Keratinocyte (primary cell): ENCODE data around the gene ETV7. TPM values are rescaled to one million over a fixed set of nuclear protein-coding genes. Genes with fewer than 3 reads are reported as not detected.

Experiments
- DNase-seq: peaks from one replicate; pipeline ENCODE4 v3.0.0-alpha.2; 2011; ENCODE audit warnings: low read depth, missing footprints, low spot score
- FAIRE-seq: peaks from 2 replicates; lab custom pipeline; 2011; peaks lifted over from hg19 to GRCh38; lab: Jason Lieb, UNC
- H2AFZ ChIP-seq: 2 replicates; pipeline ENCODE4 v1.6.0; 2012; ENCODE audit warnings: low read length, control low read depth, inconsistent platforms; ENCODE audit not compliant: control insufficient read depth
- H3K27ac ChIP-seq: 2 replicates; pipeline ENCODE4 v1.5.1; 2011; ENCODE audit warnings: low read length; ENCODE audit not compliant: control insufficient read depth, insufficient read depth
- H3K27me3 ChIP-seq: 3 replicates; pipeline ENCODE4 v1.6.0; 2011; ENCODE audit warnings: low read length; ENCODE audit not compliant: control insufficient read depth, insufficient read depth; ENCODE audit errors: extremely low read depth
- H3K36me3 ChIP-seq, 2 experiments: 2 replicates in 1 of 2; 3 replicates in 1 of 2; pipeline ENCODE4 v1.5.1; 2011; ENCODE audit warnings: low read length in 2 of 2, mild to moderate bottlenecking in 1 of 2; ENCODE audit not compliant: control insufficient read depth in 2 of 2, insufficient read depth in 2 of 2; ENCODE audit errors: extremely low read depth in 1 of 2
- H3K4me1 ChIP-seq: 3 replicates; pipeline ENCODE4 v1.5.1; 2011; ENCODE audit warnings: low read length; ENCODE audit not compliant: control insufficient read depth, insufficient read depth; ENCODE audit errors: extremely low read depth
- H3K4me2 ChIP-seq: 3 replicates; pipeline ENCODE4 v1.6.0; 2011; ENCODE audit warnings: low read depth, low read length; ENCODE audit not compliant: control insufficient read depth, insufficient read depth; ENCODE audit errors: extremely low read depth
- H3K4me3 ChIP-seq, 3 experiments: fragments of 200-600 bp in 1 of 3; sonication (generic) in 1 of 3; 2 replicates in 2 of 3; 3 replicates in 1 of 3; pipeline ENCODE4 v1.5.1; 2011 to 2016; ENCODE audit warnings: low read length in 3 of 3, mild to moderate bottlenecking in 3 of 3, control low read depth in 2 of 3, inconsistent platforms in 1 of 3, low read depth in 1 of 3, mixed read lengths in 1 of 3, mixed run types in 1 of 3, moderate library complexity in 1 of 3; ENCODE audit not compliant: control insufficient read depth in 2 of 3, insufficient read depth in 2 of 3; ENCODE audit errors: extremely low read depth in 1 of 3
- H3K79me2 ChIP-seq: 2 replicates; pipeline ENCODE4 v1.6.0; 2012; ENCODE audit warnings: low read length; ENCODE audit not compliant: control insufficient read depth, insufficient read depth
- H3K9ac ChIP-seq: 3 replicates; pipeline ENCODE4 v1.6.0; 2011; ENCODE audit warnings: low read length; ENCODE audit not compliant: control insufficient read depth, insufficient read depth; ENCODE audit errors: extremely low read depth
- H3K9me1 ChIP-seq: 3 replicates; pipeline ENCODE4 v1.6.0; 2011; ENCODE audit warnings: low read length; ENCODE audit not compliant: control insufficient read depth, insufficient read depth; ENCODE audit errors: extremely low read depth
- H3K9me3 ChIP-seq: 2 replicates; pipeline ENCODE4 v1.5.1; 2012; ENCODE audit warnings: low read depth, low read length; ENCODE audit not compliant: control insufficient read depth
- H4K20me1 ChIP-seq: 3 replicates; pipeline ENCODE4 v1.6.0; 2011; ENCODE audit warnings: low read length; ENCODE audit not compliant: control insufficient read depth, insufficient read depth; ENCODE audit errors: extremely low read depth
- CTCF ChIP-seq, 3 experiments: IDR thresholded peaks in 1 of 3; conservative IDR thresholded peaks in 1 of 3; optimal IDR thresholded peaks in 1 of 3; 2 replicates in 2 of 3; 3 replicates in 1 of 3; pipeline versions ENCODE3 to v1.5.1; 2011; ENCODE audit warnings: low read length in 3 of 3, mild to moderate bottlenecking in 3 of 3, moderate library complexity in 2 of 3, control low read depth in 1 of 3, inconsistent platforms in 1 of 3; ENCODE audit not compliant: insufficient read depth in 2 of 3; ENCODE audit errors: extremely low read depth in 1 of 3
- EZH2 ChIP-seq: IDR thresholded peaks from one replicate; pipeline ENCODE4 v1.6.1; 2012; ENCODE audit warnings: inconsistent platforms, mild to moderate bottlenecking, low read length, moderate library complexity
- dilution Hi-C: fragments of 300-500 bp; cut with MboI; formaldehyde crosslinking; loops from one replicate; pipeline ENCODE4 v1.7.0; 2020; ENCODE audit warnings: low sequenced_read_pairs; ENCODE audit not compliant: extremely low pct_ligation_motif_present
- polyA plus RNA-seq, 5 experiments: library from polyadenylated mRNA; depleted of rRNA in 3 of 5; stranded (reverse) in 3 of 5; stranded (forward) in 1 of 5; unstranded in 1 of 5; fragments of >200 nt; gene quantifications; 1 replicate in 1 of 5; 2 replicates in 3 of 5; 3 replicates in 1 of 5; pipeline versions ENCODE4 v1.2.1 to v1.2.3, GENCODE V29; 2011 to 2012; ENCODE audit warnings: missing spikeins in 2 of 5, low read depth in 1 of 5, low replicate concordance in 1 of 5

Gene ETV7
- polyA plus RNA-seq, 1 donor (not counting 4 experiments of a cell fraction or from before 2014, with no cell fraction given), result 0.22 TPM

DNA sequence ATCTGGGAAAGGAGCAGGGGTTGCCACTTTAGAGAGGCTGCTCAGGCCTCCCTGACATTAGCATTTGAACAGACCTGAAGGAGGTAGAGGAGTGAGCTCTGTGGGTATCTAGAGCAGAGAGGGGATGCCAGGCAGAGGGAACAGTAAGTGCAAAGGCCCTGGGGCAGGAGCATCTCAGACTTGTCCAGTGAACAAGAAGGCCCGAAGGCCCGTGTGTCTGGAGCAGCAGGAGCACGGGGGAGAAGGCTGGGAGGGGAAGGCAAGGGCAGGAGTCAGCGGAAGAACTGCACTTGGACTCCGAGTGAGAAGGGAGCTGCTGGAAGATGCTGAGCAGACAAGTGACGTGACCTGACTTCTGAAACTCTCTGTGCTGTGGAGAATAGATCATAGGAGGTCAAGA lies 15.4 kb downstream of the ETV7 start:
- no peak for TF ChIP-seq EZH2
- TF ChIP-seq CTCF (optimal IDR thresholded peaks at IDR 0.05 in 1 of 3, IDR thresholded peaks at IDR 0.05 in 1 of 3, conservative IDR thresholded peaks at IDR 0.05 in 1 of 3; ENCODE audit: extremely low read depth in 1 of 3, insufficient read depth in 2 of 3, low read length in 3 of 3), result no peak
- Histone ChIP-seq H3K9me1 (no peaks in the 10 kb centered on the region), H4K20me1 (peaks cover 2% of the 10 kb centered on the region), H2AFZ (no peak overlapping the region), H3K4me2 (no peak overlapping the region), H3K27me3 (peaks cover 8% of the 10 kb centered on the region), H3K4me3 (no peak overlapping the region), H3K9ac (no peak overlapping the region), H3K27ac (no peak overlapping the region), H3K36me3 (no peaks in the 10 kb centered on the region), H3K79me2 (no peaks in the 10 kb centered on the region), H3K4me1 (peaks cover 8% of the 10 kb centered on the region), H3K9me3 (no peaks in the 10 kb centered on the region)
- DNase-seq (no peak), FAIRE-seq (no peak)
- dilution Hi-C loops, result no loop called here

GRCh38 chr6:36371211-36371610 lies 16.3 kb downstream of the ETV7 start:
- FAIRE-seq (no peak), DNase-seq (no peak)
- no peaks in the 10 kb centered on the region for H3K9me1 ChIP-seq
- no peak overlapping the region for H3K9ac ChIP-seq
- no peak overlapping the region for H3K4me2 ChIP-seq
- H3K79me2 ChIP-seq, result no peaks in the 10 kb centered on the region
- TF ChIP-seq CTCF (optimal IDR thresholded peaks at IDR 0.05 in 1 of 3, IDR thresholded peaks at IDR 0.05 in 1 of 3, conservative IDR thresholded peaks at IDR 0.05 in 1 of 3; ENCODE audit: extremely low read depth in 1 of 3, insufficient read depth in 2 of 3, low read length in 3 of 3) (no peak), EZH2 (no peak)
- H3K4me1 ChIP-seq, result peaks cover 8% of the 10 kb centered on the region
- H3K9me3 ChIP-seq, result no peaks in the 10 kb centered on the region
- H3K4me3 ChIP-seq, result no peak overlapping the region
- H4K20me1 ChIP-seq, result peaks cover 2% of the 10 kb centered on the region
- no peaks in the 10 kb centered on the region for H3K36me3 ChIP-seq
- H3K27me3 ChIP-seq, result peaks cover 8% of the 10 kb centered on the region
- no peak overlapping the region for H2AFZ ChIP-seq
- H3K27ac ChIP-seq, result no peak overlapping the region
- dilution Hi-C loops, result no loop called here
